WTC11 (cell line): ENCODE data around the gene NEDD9.

Source experiments
- ATF6 ChIP-seq: sonication (generic); formaldehyde crosslinking; IDR thresholded peaks from 2 replicates; pipeline ENCODE4 v1.8.1; 2023; ENCODE audit warnings: mild to moderate bottlenecking, missing genetic modification reagents
- CTCF ChIP-seq: fragments of 200-600 bp; IDR thresholded peaks from 2 replicates; pipeline ENCODE4 v1.8.0; 2022; ENCODE audit warnings: antibody characterized with exemption
- ESRRA ChIP-seq: sonication (generic); formaldehyde crosslinking; IDR thresholded peaks from 2 replicates; pipeline ENCODE4 v1.8.1; 2022; ENCODE audit warnings: mild to moderate bottlenecking, missing genetic modification reagents, borderline replicate concordance
- IRF1 ChIP-seq: sonication (generic); formaldehyde crosslinking; IDR thresholded peaks from 2 replicates; pipeline ENCODE4 v1.8.0; 2023; ENCODE audit warnings: missing genetic modification reagents
- IRF2 ChIP-seq: sonication (generic); formaldehyde crosslinking; IDR thresholded peaks from 2 replicates; pipeline ENCODE4 v1.8.0; 2022; ENCODE audit warnings: low read depth, missing genetic modification reagents, borderline replicate concordance
- MXD4 ChIP-seq: fragments of 250-450 bp; sonication (Bioruptor Pico); IDR thresholded peaks from 2 replicates; pipeline ENCODE4 v1.8.0; 2021; ENCODE audit warnings: mild to moderate bottlenecking, moderate library complexity, borderline replicate concordance
- NR2C2 ChIP-seq: sonication (generic); formaldehyde crosslinking; IDR thresholded peaks from 2 replicates; pipeline ENCODE4 v1.8.0; 2022; ENCODE audit warnings: mild to moderate bottlenecking, missing genetic modification reagents
- PRRX2 ChIP-seq: fragments of 250-450 bp; sonication (Bioruptor Pico); IDR thresholded peaks from 2 replicates; pipeline ENCODE4 v1.8.0; 2021; ENCODE audit warnings: mild to moderate bottlenecking
- RORB ChIP-seq: fragments of 250-450 bp; sonication (Bioruptor Pico); IDR thresholded peaks from 2 replicates; pipeline ENCODE4 v1.9.0; 2021; ENCODE audit warnings: mild to moderate bottlenecking
- SMAD3 ChIP-seq: sonication (generic); formaldehyde crosslinking; IDR thresholded peaks from 2 replicates; pipeline ENCODE4 v1.8.0; 2022; ENCODE audit warnings: missing genetic modification reagents, mild to moderate bottlenecking, borderline replicate concordance
- SMAD4 ChIP-seq: sonication (generic); formaldehyde crosslinking; IDR thresholded peaks from 2 replicates; pipeline ENCODE4 v1.8.0; 2022; ENCODE audit warnings: mild to moderate bottlenecking, missing genetic modification reagents
- SP1 ChIP-seq: sonication (generic); formaldehyde crosslinking; conservative IDR thresholded peaks from 2 replicates; pipeline ENCODE4 v1.8.1; 2022; ENCODE audit warnings: missing genetic modification reagents
- USF2 ChIP-seq: sonication (generic); formaldehyde crosslinking; IDR thresholded peaks from 2 replicates; pipeline ENCODE4 v1.8.1; 2023; ENCODE audit warnings: mild to moderate bottlenecking, missing genetic modification reagents, moderate library complexity
- ZNF138 ChIP-seq: sonication (generic); formaldehyde crosslinking; conservative IDR thresholded peaks from 2 replicates; pipeline ENCODE4 v1.8.1; 2022; ENCODE audit warnings: mild to moderate bottlenecking, moderate library complexity, missing genetic modification reagents

- TF ChIP-seq ESRRA (CRISPR knock-in tag), result no peak
- TF ChIP-seq CTCF, result no peak
- TF ChIP-seq SP1 (CRISPR knock-in tag), result 0 out of 2 replicates have a peak, but pooled peaks have one; percentile 5
- no peak for TF ChIP-seq NR2C2 (CRISPR knock-in tag)
- no peak for TF ChIP-seq ATF6 (CRISPR knock-in tag)
- no peak for TF ChIP-seq IRF1 (CRISPR knock-in tag)
- TF ChIP-seq ZNF138 (CRISPR knock-in tag), result no peak
- no peak for TF ChIP-seq SMAD4 (CRISPR knock-in tag)
- no peak for TF ChIP-seq USF2
- no peak for TF ChIP-seq MXD4 (CRISPR knock-in tag)
- no peak for TF ChIP-seq SMAD3 (CRISPR knock-in tag)
- no peak for TF ChIP-seq RORB (CRISPR knock-in tag)
- no peak for TF ChIP-seq PRRX2
- no peak for TF ChIP-seq IRF2
Observed at GRCh38 chr6:11232770-11233626, 530 bp upstream of the NEDD9 start.
